ENCODE results near the gene WASF2. TPM values are rescaled to one million over a fixed set of nuclear protein-coding genes. Genes with fewer than 3 reads are reported as not detected.

Gene WASF2
- total RNA-seq, 1 experiment from 2014 or later, result 68.6 TPM

GRCh38 chr1:27531959-27532685 lies 42.2 kb upstream of the WASF2 start:
- no TSS peak for BruUV-seq (replicated peaks)
- no peaks in the 10 kb centered on the region for H3K9me3 Mint-ChIP-seq (ENCODE audit: unreplicated experiment)
- TF ChIP-seq CTCF (IDR thresholded peaks at IDR 0.05; ENCODE audit: insufficient read depth in 1 of 2, low read depth in 1 of 2, low read length in 1 of 2, severe bottlenecking in 1 of 2, unreplicated experiment in 1 of 2), result no peak
- intact Hi-C loops (cut with micrococcal nuclease; ENCODE audit: unreplicated experiment), result no loop called here
- no peak for DNase-seq
- no peaks in the 10 kb centered on the region for H3K27me3 Mint-ChIP-seq (ENCODE audit: insufficient read depth, unreplicated experiment)
- peaks cover 14% of the 10 kb centered on the region for H3K4me1 ChIP-seq
- no peak overlapping the region for H3K4me3 Mint-ChIP-seq (ENCODE audit: unreplicated experiment)
- peaks cover 15% of the 10 kb centered on the region for H3K4me1 Mint-ChIP-seq (ENCODE audit: low read depth, unreplicated experiment)
- no peaks in the 10 kb centered on the region; the same call in 1 of the 2 replicates for H3K36me3 ChIP-seq (ENCODE audit: control insufficient read depth, insufficient read depth, low read length)
- no peaks in the 10 kb centered on the region for H3K27me3 ChIP-seq (replicated peaks; ENCODE audit: control insufficient read depth, insufficient read depth, low read length)
- ChIA-PET CTCF (no interaction called here), POLR2A (no interaction called here)
- no peak overlapping the region for H3K4me3 ChIP-seq (ENCODE audit: low read depth, low read length)
- H3K27ac Mint-ChIP-seq (ENCODE audit: unreplicated experiment), result peak overlapping the region; percentile 25
- H3K36me3 Mint-ChIP-seq (ENCODE audit: insufficient read depth, unreplicated experiment), result peaks cover 48% of the 10 kb centered on the region
- H3K9me3 ChIP-seq, result no peaks in the 10 kb centered on the region

- peaks cover 30% of the 10 kb centered on the region for H3K4me1 Mint-ChIP-seq (ENCODE audit: low read depth, unreplicated experiment)
- H3K9me3 ChIP-seq, result no peaks in the 10 kb centered on the region
- ChIA-PET POLR2A (interaction anchor here (0.7 kb wide), 1 partner anchor 128 kb away, joined by 9 read pairs; no protein-coding TSS in a partner anchor), CTCF (no interaction called here)
- H3K4me3 ChIP-seq (ENCODE audit: low read depth, low read length), result no peak overlapping the region
- H3K4me3 Mint-ChIP-seq (ENCODE audit: unreplicated experiment), result no peak overlapping the region
- H3K27ac Mint-ChIP-seq (ENCODE audit: unreplicated experiment), result no peak overlapping the region
- intact Hi-C loops (cut with micrococcal nuclease; ENCODE audit: unreplicated experiment), result no loop called here
- peaks cover 33% of the 10 kb centered on the region for H3K4me1 ChIP-seq
- DNase-seq, result no peak
- H3K27me3 ChIP-seq (replicated peaks; ENCODE audit: control insufficient read depth, insufficient read depth, low read length), result no peaks in the 10 kb centered on the region
- no peaks in the 10 kb centered on the region for H3K27me3 Mint-ChIP-seq (ENCODE audit: insufficient read depth, unreplicated experiment)
- H3K9me3 Mint-ChIP-seq (ENCODE audit: unreplicated experiment), result no peaks in the 10 kb centered on the region
- no peaks in the 10 kb centered on the region; the same call in 1 of the 2 replicates for H3K36me3 ChIP-seq (ENCODE audit: control insufficient read depth, insufficient read depth, low read length)
- BruUV-seq (replicated peaks), result no TSS peak
- H3K36me3 Mint-ChIP-seq (ENCODE audit: insufficient read depth, unreplicated experiment), result peaks cover 48% of the 10 kb centered on the region
- TF ChIP-seq CTCF (IDR thresholded peaks at IDR 0.05; ENCODE audit: insufficient read depth in 1 of 2, low read depth in 1 of 2, low read length in 1 of 2, severe bottlenecking in 1 of 2, unreplicated experiment in 1 of 2), result no peak
Observed at GRCh38 chr1:27530192-27530591, 40.2 kb upstream of the WASF2 start.

GRCh38 chr1:27529704-27530018 lies 39.7 kb upstream of the WASF2 start:
- H3K36me3 ChIP-seq (ENCODE audit: control insufficient read depth, insufficient read depth, low read length), result no peaks in the 10 kb centered on the region; the same call in 1 of the 2 replicates
- no peaks in the 10 kb centered on the region for H3K27me3 ChIP-seq (replicated peaks; ENCODE audit: control insufficient read depth, insufficient read depth, low read length)
- no peak overlapping the region for H3K4me3 ChIP-seq (ENCODE audit: low read depth, low read length)
- POLR2A ChIA-PET, result no interaction called here
- intact Hi-C loops (cut with micrococcal nuclease; ENCODE audit: unreplicated experiment), result loop anchor here (2.0 to 5.0 kb wide), 2 partner anchors 25 to 37 kb away; partner anchors contain the start of gene WASF2
- H3K9me3 ChIP-seq, result no peaks in the 10 kb centered on the region
- no peaks in the 10 kb centered on the region for H3K27me3 Mint-ChIP-seq (ENCODE audit: insufficient read depth, unreplicated experiment)
- no peak for DNase-seq
- H3K4me1 ChIP-seq, result peaks cover 36% of the 10 kb centered on the region
- no TSS peak for BruUV-seq (replicated peaks)
- H3K36me3 Mint-ChIP-seq (ENCODE audit: insufficient read depth, unreplicated experiment), result peaks cover 43% of the 10 kb centered on the region
- H3K27ac Mint-ChIP-seq (ENCODE audit: unreplicated experiment), result peak overlapping the region; percentile 85
- no peak for TF ChIP-seq CTCF (IDR thresholded peaks at IDR 0.05; ENCODE audit: insufficient read depth in 1 of 2, low read depth in 1 of 2, low read length in 1 of 2, severe bottlenecking in 1 of 2, unreplicated experiment in 1 of 2)
- peaks cover 35% of the 10 kb centered on the region for H3K4me1 Mint-ChIP-seq (ENCODE audit: low read depth, unreplicated experiment)
- peak overlapping the region; percentile 85 for H3K4me3 Mint-ChIP-seq (ENCODE audit: unreplicated experiment)
- CTCF ChIA-PET, result no interaction called here
- no peaks in the 10 kb centered on the region for H3K9me3 Mint-ChIP-seq (ENCODE audit: unreplicated experiment)
